NCI-H69 (cell line): ENCODE data around the gene PIEZO2.
"Not testable (repeated sequence)": the region's sequence is repeated elsewhere in the genome, so short reads cannot be mapped to it uniquely, and the experiment has no call there.

Source experiments
- DNase-seq: peaks from one replicate; lab custom pipeline; 2025; lab: John Stamatoyannopoulos, UW

Gene PIEZO2

GRCh38 chr18:10893761-10894160, 255.6 kb downstream of the PIEZO2 start:
- DNase-seq = no peak

- peak; percentile 15 for DNase-seq
Measured at GRCh38 chr18:10893196-10893595, 256.2 kb downstream of the PIEZO2 start.

- no peak for DNase-seq
Measured at GRCh38 chr18:10892786-10893185, 256.6 kb downstream of the PIEZO2 start.

DNA sequence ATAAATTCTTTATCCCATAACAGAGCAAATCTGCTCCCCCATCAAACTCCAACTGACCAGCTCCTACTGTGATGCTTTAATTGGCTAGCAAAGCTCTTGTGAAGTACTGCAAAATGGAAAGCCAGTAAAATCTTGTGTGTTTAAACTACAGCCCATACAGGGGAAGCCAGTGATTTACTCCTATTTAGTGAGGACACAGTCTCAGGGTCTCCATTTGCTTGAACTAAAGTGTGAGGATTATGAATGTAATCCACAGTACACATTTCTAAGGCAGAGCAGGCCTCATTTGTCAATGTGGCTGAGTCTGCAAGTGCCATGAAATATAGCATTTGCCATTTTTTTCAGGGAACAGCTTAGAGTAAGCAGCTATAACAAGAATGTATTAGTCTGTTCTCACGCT, 259.3 kb downstream of the PIEZO2 start:
- no peak for DNase-seq

GRCh38 chr18:10878703-10879102, 270.7 kb downstream of the PIEZO2 start:
- no peak for DNase-seq

DNA sequence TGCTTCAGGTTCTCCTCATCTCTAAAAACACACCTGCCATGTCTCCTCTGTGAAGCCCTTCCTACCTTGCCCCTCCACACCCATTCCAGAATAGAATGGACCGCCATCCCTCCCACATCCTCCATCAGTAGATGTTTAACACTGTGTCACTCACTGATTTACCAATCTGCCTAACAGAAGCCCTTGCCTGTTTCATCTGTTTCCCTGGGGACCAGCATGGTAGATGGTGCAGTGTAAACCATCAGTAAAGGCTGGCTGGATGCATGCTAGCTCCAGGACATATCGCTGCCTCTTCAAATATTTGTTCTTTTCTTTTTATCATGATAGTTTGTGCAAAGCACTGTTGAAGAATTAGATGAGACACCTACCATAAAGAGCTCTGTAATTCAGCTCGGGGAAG, 271.4 kb downstream of the PIEZO2 start:
- no peak for DNase-seq

DNA sequence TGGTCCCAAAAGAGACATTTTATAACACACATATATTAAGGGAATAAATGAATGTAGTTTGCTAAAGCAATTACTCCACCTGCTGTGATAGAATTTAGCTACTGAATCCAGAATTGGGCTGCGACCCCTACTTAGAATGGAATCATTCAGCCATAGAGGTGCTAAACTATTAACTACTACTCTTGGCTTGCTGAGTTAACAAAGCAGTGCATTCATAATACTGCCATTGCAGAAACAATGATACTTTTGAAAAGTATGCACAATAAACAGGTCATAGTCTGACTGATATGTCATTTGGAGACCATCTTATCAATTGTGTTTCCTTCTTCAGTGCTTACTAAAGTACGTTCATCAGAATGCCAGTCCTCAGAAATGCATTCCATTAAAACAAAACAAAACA, 273.6 kb downstream of the PIEZO2 start:
- no peak for DNase-seq

- no peak for DNase-seq
Measured at GRCh38 chr18:10872304-10872703, 277.1 kb downstream of the PIEZO2 start.

- no peak for DNase-seq
Measured at GRCh38 chr18:10864722-10865121, 284.6 kb downstream of the PIEZO2 start.

DNA sequence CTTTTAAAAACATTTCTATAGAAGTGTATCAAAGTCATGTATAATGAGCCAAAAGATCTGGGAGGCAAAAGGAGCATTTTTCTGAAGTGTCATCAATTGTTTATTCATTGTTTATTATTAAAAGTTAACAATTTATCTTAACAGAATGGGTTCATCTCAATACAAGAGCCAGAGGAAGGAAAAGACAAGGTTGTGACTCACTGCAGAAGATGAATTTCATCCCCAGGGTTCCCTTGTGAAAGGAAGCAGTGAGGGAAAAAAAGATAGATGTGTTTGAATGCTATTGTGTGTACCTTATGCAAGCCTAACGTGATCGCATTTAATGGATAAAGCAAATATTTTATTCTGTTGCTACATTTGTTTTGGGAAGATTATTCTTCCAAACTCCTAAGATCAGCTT, 286.3 kb downstream of the PIEZO2 start:
- DNase-seq = no peak

GRCh38 chr18:10860928-10861327, 288.4 kb downstream of the PIEZO2 start:
- no peak for DNase-seq

- no peak for DNase-seq
Measured at GRCh38 chr18:10860382-10860781, 289.0 kb downstream of the PIEZO2 start.

- no peak for DNase-seq
Measured at GRCh38 chr18:10858477-10858876, 290.9 kb downstream of the PIEZO2 start.

GRCh38 chr18:10856132-10856531, 293.2 kb downstream of the PIEZO2 start:
- DNase-seq = no peak

- no peak for DNase-seq
Measured at GRCh38 chr18:10852385-10853303, 296.7 kb downstream of the PIEZO2 start.

DNA sequence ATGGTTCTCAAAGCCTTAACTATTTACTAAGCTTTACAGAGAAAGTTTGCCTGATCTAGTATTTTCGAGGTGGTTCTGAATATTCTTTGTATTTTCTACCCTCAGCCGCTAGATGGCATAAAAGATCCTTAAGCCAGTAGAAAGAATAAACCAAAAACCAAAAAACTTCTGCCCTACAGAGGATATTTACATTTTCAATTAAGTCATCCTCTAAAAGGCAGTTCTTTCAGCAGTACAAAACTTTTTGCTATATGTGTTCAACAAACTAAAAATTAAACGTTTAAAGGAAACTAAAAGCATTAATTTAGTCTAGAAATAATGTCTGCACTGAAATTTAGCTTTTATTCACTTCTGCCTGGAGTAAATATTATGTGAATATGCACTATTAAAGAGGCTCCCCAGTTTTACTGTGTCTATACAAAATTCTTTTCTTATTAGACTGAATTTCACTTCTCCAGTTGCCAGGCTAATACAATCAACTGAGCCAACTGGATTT, 297.5 kb downstream of the PIEZO2 start:
- peak; percentile 70 for DNase-seq

DNA sequence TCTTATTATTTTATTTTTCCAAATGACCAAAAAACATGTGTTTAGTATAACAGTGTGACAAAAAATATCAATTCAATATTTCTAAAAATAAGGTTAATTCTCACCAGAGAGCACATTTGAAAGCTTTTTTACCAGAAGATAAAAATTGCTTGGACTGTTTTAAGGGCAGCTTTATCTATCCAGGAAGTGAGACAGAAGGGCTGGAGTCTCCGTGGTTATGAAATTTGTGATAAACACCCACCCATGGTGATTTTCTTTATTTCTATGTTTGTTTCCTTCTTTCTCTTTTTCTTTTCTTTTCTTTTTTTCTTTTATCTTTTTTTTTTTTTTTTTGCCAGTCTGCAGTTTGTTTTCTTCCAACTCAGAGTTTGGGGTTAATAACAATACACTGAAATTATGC, 298.5 kb downstream of the PIEZO2 start:
- no peak for DNase-seq

DNA sequence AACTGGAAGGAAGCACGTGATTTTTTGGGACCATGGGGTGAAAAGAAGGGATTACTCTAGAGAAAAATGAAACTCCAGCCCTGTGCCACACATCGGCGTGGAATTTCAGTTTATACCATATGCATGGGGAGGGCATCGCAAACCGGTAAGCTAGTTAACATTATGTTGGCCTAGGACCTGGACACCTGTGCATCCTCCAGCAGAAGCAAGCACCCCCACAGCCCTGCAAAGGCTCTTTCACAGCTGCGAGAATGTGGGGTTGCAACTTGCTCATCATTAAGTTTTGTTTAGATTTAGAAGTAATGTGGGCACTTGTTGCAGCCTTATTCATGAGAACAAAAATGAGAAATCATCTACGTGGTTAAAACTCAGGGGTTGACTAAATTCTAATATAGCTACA, 299.2 kb downstream of the PIEZO2 start:
- DNase-seq = no peak

DNA sequence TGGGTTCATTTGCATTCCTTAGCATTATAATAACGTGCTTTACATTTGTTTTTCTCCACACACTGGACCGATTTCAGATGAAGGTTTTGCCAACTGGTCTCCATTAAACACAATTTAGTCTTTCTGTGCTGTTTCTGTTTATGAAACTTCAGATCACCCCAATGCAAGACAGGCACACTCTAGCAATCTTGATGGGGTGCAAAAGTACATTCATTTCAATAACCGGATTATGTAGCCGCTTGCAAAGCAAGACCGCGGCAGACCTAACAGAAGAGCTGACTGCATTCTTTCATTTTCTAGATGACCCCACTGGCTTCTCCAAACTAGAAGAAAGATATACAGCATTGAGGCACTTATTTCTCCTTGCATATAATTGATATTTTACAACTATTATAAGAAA, 301.5 kb downstream of the PIEZO2 start:
- DNase-seq = no peak

GRCh38 chr18:10847408-10847790, 302.0 kb downstream of the PIEZO2 start:
- DNase-seq = no peak

GRCh38 chr18:10846657-10847407, 302.5 kb downstream of the PIEZO2 start:
- DNase-seq = no peak

- not testable (repeated sequence) for DNase-seq
Measured at GRCh38 chr18:10846035-10846434, 303.3 kb downstream of the PIEZO2 start.

- DNase-seq = no peak
Measured at GRCh38 chr18:10843565-10843964, 305.8 kb downstream of the PIEZO2 start.
